Neural progenitor cell (in vitro differentiated cells): ENCODE measurements around the gene EIF4E.

Experiments
- EZH2 ChIP-seq: fragments of 200-600 bp; sonication (generic); IDR thresholded peaks from 2 replicates; pipeline ENCODE4 v1.6.1; 2017; ENCODE audit warnings: antibody characterized with exemption, mild to moderate bottlenecking, moderate library complexity
- EZH2phosphoT487 ChIP-seq: fragments of 200-600 bp; sonication (generic); IDR thresholded peaks from 2 replicates; pipeline ENCODE4 v1.6.1; 2017; ENCODE audit warnings: antibody characterized with exemption
- TF ChIP-seq, protein P1 (sequence below): fragments of 200-600 bp; sonication (generic); IDR thresholded peaks from 2 replicates; pipeline ENCODE4 v1.5.1; 2017; ENCODE audit warnings: antibody characterized with exemption, mild to moderate bottlenecking

DNA sequence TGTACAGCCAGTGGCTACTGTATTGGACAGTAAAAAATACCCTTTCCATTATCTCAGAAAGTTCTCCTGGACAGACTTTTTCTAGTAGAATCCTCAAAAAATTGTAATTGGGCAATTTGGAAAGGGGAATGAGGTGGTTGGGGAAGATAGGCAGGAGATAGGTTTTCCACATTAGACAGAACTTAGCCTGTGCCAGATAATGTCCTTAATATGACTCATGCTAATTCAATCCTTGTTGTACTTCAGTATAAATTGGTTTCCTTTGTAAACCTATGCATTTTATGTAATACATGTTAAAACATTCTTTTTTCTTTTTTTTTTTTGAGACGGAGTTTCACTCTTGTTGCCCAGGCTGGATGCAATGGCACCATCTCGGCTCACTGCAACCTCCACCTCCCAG is 8.9 kb downstream of the EIF4E start:
- TF ChIP-seq EZH2 = no peak
- TF ChIP-seq, protein P1, sequence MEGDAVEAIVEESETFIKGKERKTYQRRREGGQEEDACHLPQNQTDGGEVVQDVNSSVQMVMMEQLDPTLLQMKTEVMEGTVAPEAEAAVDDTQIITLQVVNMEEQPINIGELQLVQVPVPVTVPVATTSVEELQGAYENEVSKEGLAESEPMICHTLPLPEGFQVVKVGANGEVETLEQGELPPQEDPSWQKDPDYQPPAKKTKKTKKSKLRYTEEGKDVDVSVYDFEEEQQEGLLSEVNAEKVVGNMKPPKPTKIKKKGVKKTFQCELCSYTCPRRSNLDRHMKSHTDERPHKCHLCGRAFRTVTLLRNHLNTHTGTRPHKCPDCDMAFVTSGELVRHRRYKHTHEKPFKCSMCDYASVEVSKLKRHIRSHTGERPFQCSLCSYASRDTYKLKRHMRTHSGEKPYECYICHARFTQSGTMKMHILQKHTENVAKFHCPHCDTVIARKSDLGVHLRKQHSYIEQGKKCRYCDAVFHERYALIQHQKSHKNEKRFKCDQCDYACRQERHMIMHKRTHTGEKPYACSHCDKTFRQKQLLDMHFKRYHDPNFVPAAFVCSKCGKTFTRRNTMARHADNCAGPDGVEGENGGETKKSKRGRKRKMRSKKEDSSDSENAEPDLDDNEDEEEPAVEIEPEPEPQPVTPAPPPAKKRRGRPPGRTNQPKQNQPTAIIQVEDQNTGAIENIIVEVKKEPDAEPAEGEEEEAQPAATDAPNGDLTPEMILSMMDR = no peak
- TF ChIP-seq EZH2phosphoT487 = no peak
